HepG2 (cell line): ENCODE results near the gene CFAP100. TPM values are rescaled to one million over a fixed set of nuclear protein-coding genes. Genes with fewer than 3 reads are reported as not detected.

ENCODE experiments used
- ATAC-seq: fragments of 200-7000 bp; cut with Tn5 transposase; 3 replicates; pipeline ENCODE4 v1.9.1; 2020; ENCODE audit warnings: mild to moderate bottlenecking, moderate library complexity
- BruUV-seq: library from RNA; stranded (reverse); fragments of 400-500 nt; replicated peaks from 2 replicates; lab custom pipeline; 2021; lab: Mats Ljungman, UMichigan
- CTCF ChIA-PET: fragments of 300-600 bp; formaldehyde crosslinking; extraction: SDS; loops from one replicate; lab custom pipeline; 2021; ENCODE audit warnings: low total read pairs, inconsistent platforms, low intra/inter-chr PET ratio; lab: Yijun Ruan, JAX
- POLR2A ChIA-PET: fragments of 350-600 bp; sonication (Branson Sonifier 250); formaldehyde crosslinking; loops from one replicate; lab custom pipeline; 2020; ENCODE audit warnings: antibody characterized with exemption, inconsistent platforms; lab: Yijun Ruan, JAX
- DNase-seq: peaks from one replicate; pipeline ENCODE4 v3.0.0-alpha.2; 2015; ENCODE audit warnings: low spot score
- FAIRE-seq: peaks from 3 replicates; lab custom pipeline; 2011; peaks lifted over from hg19 to GRCh38; lab: Jason Lieb, UNC
- H2AFZ ChIP-seq: one replicate; pipeline ENCODE4 v1.6.1; 2011; ENCODE audit warnings: low read length, inconsistent platforms
- H3K27ac ChIP-seq: fragments of 300-600 bp; 3 replicates; pipeline ENCODE4 v1.8.0; 2011; ENCODE audit warnings: mixed run types, mild to moderate bottlenecking, mixed read lengths, low read length, inconsistent platforms; ENCODE audit not compliant: insufficient read depth; ENCODE audit errors: extremely low read length
- H3K27me3 ChIP-seq, 2 experiments: fragments of 200-600 bp in 1 of 2; 2 replicates in 1 of 2; 3 replicates in 1 of 2; pipeline versions ENCODE4 v1.6.0 to v1.8.0; 2011; ENCODE audit warnings: low read length in 2 of 2, mild to moderate bottlenecking in 2 of 2, moderate library complexity in 2 of 2, inconsistent platforms in 1 of 2; ENCODE audit not compliant: insufficient read depth in 2 of 2, control insufficient read depth in 1 of 2
- H3K36me3 ChIP-seq, 2 experiments: fragments of 200-600 bp in 1 of 2; replicated peaks in 1 of 2; 2 replicates in 1 of 2; 3 replicates in 1 of 2; pipeline versions ENCODE4 v1.5.1 to v1.8.0; 2011; ENCODE audit warnings: low read length in 2 of 2, inconsistent platforms in 1 of 2; ENCODE audit not compliant: insufficient read depth in 2 of 2, control insufficient read depth in 1 of 2
- H3K4me1 ChIP-seq: 2 replicates; pipeline ENCODE4 v1.5.1; 2012; ENCODE audit warnings: low read length, inconsistent platforms; ENCODE audit not compliant: insufficient read depth
- H3K4me2 ChIP-seq: 2 replicates; pipeline ENCODE4 v1.6.0; 2011; ENCODE audit warnings: low read depth, low read length, inconsistent platforms
- H3K4me3 ChIP-seq, 3 experiments: fragments of 200-600 bp in 1 of 3; sonication (generic), shearing (Covaris generic) in 1 of 3; replicated peaks in 1 of 3; 2 replicates each; pipeline ENCODE4 v1.5.1; 2011 to 2016; ENCODE audit warnings: low read length in 3 of 3, inconsistent platforms in 2 of 3, low read depth in 2 of 3, mild to moderate bottlenecking in 2 of 3, control low read depth in 1 of 3, mixed read lengths in 1 of 3; ENCODE audit not compliant: insufficient read depth in 1 of 3
- H3K79me2 ChIP-seq: one replicate; pipeline ENCODE4 v1.6.1; 2011; ENCODE audit warnings: low read length, inconsistent platforms; ENCODE audit not compliant: insufficient read depth
- H3K9ac ChIP-seq: 2 replicates; pipeline ENCODE4 v1.6.0; 2011; ENCODE audit warnings: mild to moderate bottlenecking, low read depth, low read length, inconsistent platforms; ENCODE audit not compliant: insufficient read depth
- H3K9me3 ChIP-seq: 2 replicates; pipeline ENCODE4 v1.5.1; 2012; ENCODE audit warnings: mild to moderate bottlenecking, low read length
- H4K20me1 ChIP-seq: 2 replicates; pipeline ENCODE4 v1.6.0; 2011; ENCODE audit warnings: inconsistent platforms, mild to moderate bottlenecking, low read length, moderate library complexity; ENCODE audit not compliant: insufficient read depth
- ATAD3A ChIP-seq: sonication (generic); formaldehyde crosslinking; IDR thresholded peaks from 2 replicates; pipeline ENCODE4 v1.4.0; 2020; ENCODE audit warnings: missing genetic modification reagents
- BRD4 ChIP-seq: sonication (generic); formaldehyde crosslinking; IDR thresholded peaks from 2 replicates; pipeline ENCODE4 v1.4.0; 2020; ENCODE audit warnings: missing genetic modification reagents
- E2F2 ChIP-seq: sonication (generic); formaldehyde crosslinking; IDR thresholded peaks from 2 replicates; pipeline ENCODE4 v1.4.0; 2020; ENCODE audit warnings: missing genetic modification reagents, borderline replicate concordance
- ELK4 ChIP-seq: sonication (generic); formaldehyde crosslinking; IDR thresholded peaks from 2 replicates; pipeline ENCODE4 v1.9.0; 2021; ENCODE audit warnings: missing genetic modification reagents, borderline replicate concordance
- HMG20B ChIP-seq: conservative IDR thresholded peaks from 2 replicates; pipeline ENCODE4 v1.6.1; 2016; ENCODE audit warnings: missing genetic modification reagents, missing compliant biosample characterization
- JUND ChIP-seq: sonication (generic); formaldehyde crosslinking; IDR thresholded peaks from 2 replicates; pipeline ENCODE4 v1.8.0; 2022; ENCODE audit warnings: mild to moderate bottlenecking, missing genetic modification reagents
- KDM2A ChIP-seq: sonication (generic); formaldehyde crosslinking; IDR thresholded peaks from 2 replicates; pipeline ENCODE4 v1.4.0; 2020; ENCODE audit warnings: low read depth, missing genetic modification reagents, borderline replicate concordance
- NFE2 ChIP-seq: sonication (generic); formaldehyde crosslinking; IDR thresholded peaks from 2 replicates; pipeline ENCODE4 v1.4.0; 2020; ENCODE audit warnings: missing genetic modification reagents
- NR0B2 ChIP-seq: sonication (generic); formaldehyde crosslinking; IDR thresholded peaks from 2 replicates; pipeline ENCODE4 v1.4.0; 2020; ENCODE audit warnings: mild to moderate bottlenecking, missing genetic modification reagents
- RCOR2 ChIP-seq: IDR thresholded peaks from 2 replicates; pipeline ENCODE4 v1.6.1; 2016; ENCODE audit warnings: missing biosample characterization, missing genetic modification reagents
- TEAD2 ChIP-seq: sonication (generic); formaldehyde crosslinking; IDR thresholded peaks from 2 replicates; pipeline ENCODE4 v1.9.0; 2021; ENCODE audit warnings: missing genetic modification reagents
- TFDP1 ChIP-seq: IDR thresholded peaks from 2 replicates; pipeline ENCODE4 v1.6.1; 2016; ENCODE audit warnings: missing compliant biosample characterization, missing genetic modification reagents, borderline replicate concordance
- TP53 ChIP-seq: sonication (generic); formaldehyde crosslinking; conservative IDR thresholded peaks from 2 replicates; pipeline ENCODE4 v1.4.0; 2020; ENCODE audit warnings: missing genetic modification reagents
- ZNF12 ChIP-seq: sonication (generic); formaldehyde crosslinking; IDR thresholded peaks from 2 replicates; pipeline ENCODE4 v1.5.0; 2020; ENCODE audit warnings: missing genetic modification reagents
- ZNF143 ChIP-seq: sonication (generic); formaldehyde crosslinking; IDR thresholded peaks from 2 replicates; pipeline ENCODE4 v1.4.0; 2020; ENCODE audit warnings: missing genetic modification reagents
- ZNF564 ChIP-seq: sonication (generic); formaldehyde crosslinking; IDR thresholded peaks from 2 replicates; pipeline ENCODE4 v1.8.1; 2023; ENCODE audit warnings: mild to moderate bottlenecking, missing genetic modification reagents
- ZNF747 ChIP-seq: sonication (generic); formaldehyde crosslinking; IDR thresholded peaks from 2 replicates; pipeline ENCODE4 v1.8.1; 2023; ENCODE audit warnings: missing genetic modification reagents, mild to moderate bottlenecking, borderline replicate concordance
- WGBS: methylation state at CpG from one replicate; pipeline ENCODE4 v1.1.6; 2017; ENCODE audit warnings: low lambda C conversion rate; 5-methylcytosine and 5-hydroxymethylcytosine counted together
- in situ Hi-C: cut with HindIII; loops from 2 replicates; pipeline ENCODE4 v1.10.0; 2017; ENCODE audit warnings: low pct_unique_long_range_greater_than_20kb; ENCODE audit not compliant: extremely low pct_ligation_motif_present
- intact Hi-C: fragments of 100-400 bp; cut with micrococcal nuclease; formaldehyde crosslinking; loops from one replicate; pipeline ENCODE4 v1.10.0; 2022; ENCODE audit not compliant: unreplicated experiment
- polyA plus RNA-seq, 8 experiments: library from polyadenylated mRNA; depleted of rRNA in 3 of 8; stranded (reverse) in 7 of 8; unstranded in 1 of 8; fragments of >200 nt; fragmentation: Illumina TruSeq in 4 of 8; extraction: Trizol in 4 of 8; gene quantifications; 2 replicates each; pipeline versions ENCODE4 v1.2.1 to v1.2.3, GENCODE V29; 2011 to 2016; ENCODE audit warnings: low read depth in 4 of 8, missing spikeins in 1 of 8, mixed read lengths in 1 of 8; ENCODE audit not compliant: insufficient read depth in 1 of 8
- total RNA-seq, 5 experiments: library from RNA; depleted of rRNA; stranded (reverse); fragments of >200 nt; fragmentation: Illumina TruSeq; extraction: Trizol; gene quantifications; 2 replicates each; pipeline ENCODE4 v1.2.3, GENCODE V29; 2016; ENCODE audit warnings: low read depth in 1 of 5

Gene CFAP100
- total and polyA plus RNA-seq, 2 of the 13 experiments (the other 11 are each of a cell fraction or from before 2014, with no cell fraction given), result 0.32 TPM; not detected in 1

GRCh38 chr3:126484148-126484547 is 89.4 kb downstream of the CFAP100 start:
- H3K4me2 ChIP-seq, result 0 out of 2 replicates have a peak overlapping the region, but pooled peaks have one; percentile 30
- no peaks in the 10 kb centered on the region; a peak in 1 of 5 replicates for H3K27me3 ChIP-seq
- no peak for ATAC-seq
- POLR2A ChIA-PET, result interaction anchor here (0.9 to 1.3 kb wide), 3 partner anchors 8 to 39 kb away, joined by 4 to 6 read pairs (median 5); partner anchors contain the start of gene ZXDC
- no peak overlapping the region for H3K9ac ChIP-seq
- peak overlapping the region; percentile 2 for H3K27ac ChIP-seq
- peaks cover 90% of the 10 kb centered on the region for H3K4me1 ChIP-seq
- H2AFZ ChIP-seq, result no peak overlapping the region
- no peak for FAIRE-seq
- no peaks in the 10 kb centered on the region for H3K36me3 ChIP-seq
- no peak for TF ChIP-seq HMG20B (CRISPR knock-in tag)
- no peak for TF ChIP-seq RCOR2 (CRISPR knock-in tag)
- no peak for TF ChIP-seq ZNF747 (CRISPR knock-in tag)
- no peak for TF ChIP-seq BRD4 (CRISPR knock-in tag)
- no peak for TF ChIP-seq KDM2A (CRISPR knock-in tag)
- no peak for TF ChIP-seq NFE2 (CRISPR knock-in tag)
- no peak for TF ChIP-seq TFDP1 (CRISPR knock-in tag)
- no peak for TF ChIP-seq TP53 (CRISPR knock-in tag)
- TF ChIP-seq E2F2 (CRISPR knock-in tag), result no peak
- no peak for TF ChIP-seq NR0B2 (CRISPR knock-in tag)
- no peak for TF ChIP-seq ZNF143 (CRISPR knock-in tag)
- no peak for TF ChIP-seq ZNF564 (CRISPR knock-in tag)
- no peak for TF ChIP-seq ATAD3A (CRISPR knock-in tag)
- TF ChIP-seq ZNF12 (CRISPR knock-in tag), result no peak
- no peak for TF ChIP-seq TEAD2 (CRISPR knock-in tag)
- TF ChIP-seq JUND (CRISPR knock-in tag), result no peak
- no peak for TF ChIP-seq ELK4 (CRISPR knock-in tag)
- DNase-seq, result no peak
- H4K20me1 ChIP-seq, result no peaks in the 10 kb centered on the region
- 27% methylated on average over 3 of the region's 3 CpGs for WGBS
- intact Hi-C loops, result loop anchor here (5.0 kb wide), 1 partner anchor 33 kb away; the partner anchor contains the start of gene UROC1
- no peaks in the 10 kb centered on the region for H3K79me2 ChIP-seq
- 0 out of 6 replicates have a peak overlapping the region, but pooled peaks of 1 of the 3 experiments have one; percentile 2 for H3K4me3 ChIP-seq
- CTCF ChIA-PET, result no interaction called here
- BruUV-seq, result no TSS peak
- H3K9me3 ChIP-seq, result no peaks in the 10 kb centered on the region
- in situ Hi-C loops, result no loop called here
